Mucosa of descending colon (tissue), 3 donors: ENCODE data around the gene CRIP1. TPM values are rescaled to one million over a fixed set of nuclear protein-coding genes. Genes with fewer than 3 reads are reported as not detected.

Experiments
- ATAC-seq: fragments of 200-7000 bp; cut with Tn5 transposase; one replicate; pipeline ENCODE4 v1.9.1; 2020; ENCODE audit warnings: mild to moderate bottlenecking, moderate library complexity
- DNase-seq, 3 donors: peaks; one replicate each; pipeline ENCODE4 v3.0.0-alpha.2; 2020
- H3K36me3 ChIP-seq: fragments of 200-600 bp; one replicate; pipeline ENCODE4 v1.8.0; 2021; ENCODE audit warnings: low read depth, mild to moderate bottlenecking
- H3K4me1 ChIP-seq: fragments of 200-600 bp; one replicate; pipeline ENCODE4 v1.8.0; 2021; ENCODE audit warnings: low read depth, mild to moderate bottlenecking
- H3K4me3 ChIP-seq: fragments of 200-600 bp; one replicate; pipeline ENCODE4 v1.8.0; 2021; ENCODE audit warnings: mild to moderate bottlenecking
- H3K9me3 ChIP-seq: fragments of 200-600 bp; one replicate; pipeline ENCODE4 v1.8.0; 2021; ENCODE audit warnings: mild to moderate bottlenecking
- CTCF ChIP-seq: fragments of 200-600 bp; IDR thresholded peaks from one replicate; pipeline ENCODE4 v1.8.0; 2022; ENCODE audit warnings: antibody characterized with exemption, mild to moderate bottlenecking
- intact Hi-C, 2 donors: fragments of 100-400 bp; cut with DNase I in 1 of 2; cut with micrococcal nuclease in 1 of 2; formaldehyde crosslinking; loops; one replicate each; pipeline versions ENCODE4 v1.11.0 to v1.11.1; 2022; cut with DNase I, micrococcal nuclease
- total RNA-seq, 3 donors: library from RNA; stranded (reverse); fragmentation: NEBNext Ultra II Directional in 2 of 3; extraction: Animal tissue kit (Norgen Biotek cat#: 25700) in 2 of 3; gene quantifications; one replicate each; pipeline versions ENCODE4 v1.2.1 to v1.2.4, GENCODE V29; 2021 to 2023
- donor health status: DM: no; HTN: no; CAD: no; lungs with moderate emphysema.
- donor health status: DM: no; HTN: no; CAD: no.
- donor health status: DM: no; HTN: yes; CAD: no.

CRIP1 gene
- total RNA-seq, 3 donors from 2014 or later: 41.3 to 144 (median 142) TPM

DNA sequence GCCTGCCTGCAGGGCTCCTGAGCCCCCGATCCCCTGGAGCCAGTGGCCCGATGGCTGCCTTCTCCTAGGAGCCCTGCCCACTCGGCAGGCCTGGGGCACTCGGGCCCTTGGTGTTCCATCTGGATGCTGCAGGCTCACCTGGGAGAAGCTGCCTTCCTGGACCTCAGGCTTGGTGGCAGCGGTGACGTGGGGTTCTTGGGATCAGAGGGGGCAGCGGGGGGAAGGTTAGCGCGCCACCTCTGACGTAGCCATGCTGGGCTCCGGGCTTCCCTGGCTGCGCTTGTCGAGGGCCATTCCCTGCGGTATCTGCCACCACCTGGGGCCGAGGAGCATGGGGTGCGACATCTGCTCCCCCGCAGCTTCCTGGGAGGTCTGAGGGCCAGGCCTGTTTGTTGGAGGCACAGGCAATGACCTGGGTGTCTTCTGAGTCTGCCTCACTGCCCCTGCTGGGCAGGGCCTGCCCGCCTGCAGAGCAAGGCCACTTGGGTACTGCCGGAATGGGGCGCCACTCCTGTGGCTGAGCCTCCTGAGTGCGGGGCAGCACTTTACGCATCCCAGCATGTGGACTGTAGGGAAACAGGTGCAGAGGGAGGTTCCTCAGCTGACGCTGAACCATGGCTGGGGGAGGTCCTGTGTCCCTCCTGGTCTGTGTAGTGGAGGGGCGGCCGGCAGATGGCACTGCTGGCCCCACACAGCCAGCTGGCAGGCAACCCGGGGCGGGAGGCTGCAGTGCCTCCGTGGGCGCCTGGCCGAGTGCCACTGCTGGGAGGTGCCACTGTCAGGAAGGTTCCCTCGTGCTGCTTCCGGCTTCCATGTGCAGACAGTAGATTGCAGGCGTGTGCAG, 46.8 kb upstream of the CRIP1 start:
- DNase-seq (peak in 1 of 3 donors; percentile 39), ATAC-seq (no peak)
- H3K4me1 ChIP-seq: no peaks in the 10 kb centered on the region
- no peak overlapping the region for H3K4me3 ChIP-seq
- intact Hi-C loops: loop anchor here in 1 of 2 donors (10.0 kb wide), 1 partner anchor 85 kb away; the partner anchor contains the start of gene TMEM121
- H3K9me3 ChIP-seq: no peaks in the 10 kb centered on the region
- no peak for TF ChIP-seq CTCF
- H3K36me3 ChIP-seq: no peaks in the 10 kb centered on the region

GRCh38 chr14:105440554-105440900, 46.2 kb upstream of the CRIP1 start:
- DNase-seq (peak in 1 of 3 donors; percentile 36), ATAC-seq (no peak)
- no peaks in the 10 kb centered on the region for H3K4me1 ChIP-seq
- TF ChIP-seq CTCF: no peak
- H3K36me3 ChIP-seq: no peaks in the 10 kb centered on the region
- intact Hi-C loops: loop anchor here in 1 of 2 donors (10.0 kb wide), 1 partner anchor 84 kb away; the partner anchor contains the start of gene TMEM121
- no peak overlapping the region for H3K4me3 ChIP-seq
- no peaks in the 10 kb centered on the region for H3K9me3 ChIP-seq

DNA sequence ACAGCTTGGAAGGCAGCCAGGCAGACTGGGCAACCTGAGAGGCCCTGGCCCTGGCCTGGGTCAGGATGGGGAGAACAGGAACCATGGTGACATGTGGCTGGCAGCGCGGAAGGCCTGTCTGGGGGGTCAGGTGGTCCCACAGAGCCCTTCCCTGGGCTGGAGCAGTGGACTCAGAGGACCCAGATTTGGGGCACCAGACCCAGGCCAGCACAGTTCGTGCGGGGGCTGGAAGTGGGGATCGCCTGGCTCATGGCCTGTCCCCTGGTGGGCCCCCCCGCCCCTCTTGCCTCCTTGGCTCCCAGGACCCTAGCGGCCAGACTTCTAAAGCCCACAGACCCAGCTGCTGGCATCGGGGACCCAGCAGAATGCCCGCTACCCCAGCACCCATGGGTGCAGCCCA, 45.7 kb upstream of the CRIP1 start:
- DNase-seq: peak in 1 of 3 donors; percentile 34
- Histone ChIP-seq H3K4me1 (no peaks in the 10 kb centered on the region), H3K9me3 (no peaks in the 10 kb centered on the region), H3K36me3 (no peaks in the 10 kb centered on the region), H3K4me3 (no peak overlapping the region)
- TF ChIP-seq CTCF: no peak
- no peak for ATAC-seq
- intact Hi-C loops: loop anchor here in 1 of 2 donors (10.0 kb wide), 1 partner anchor 84 kb away; the partner anchor contains the start of gene TMEM121

GRCh38 chr14:105442125-105442524, 44.6 kb upstream of the CRIP1 start:
- Histone ChIP-seq H3K9me3 (no peaks in the 10 kb centered on the region), H3K4me1 (no peaks in the 10 kb centered on the region), H3K4me3 (no peak overlapping the region), H3K36me3 (no peaks in the 10 kb centered on the region)
- DNase-seq (no peak), ATAC-seq (no peak)
- intact Hi-C loops: loop anchor here in 1 of 2 donors (10.0 kb wide), 1 partner anchor 83 kb away; the partner anchor contains the start of gene TMEM121
- no peak for TF ChIP-seq CTCF

DNA sequence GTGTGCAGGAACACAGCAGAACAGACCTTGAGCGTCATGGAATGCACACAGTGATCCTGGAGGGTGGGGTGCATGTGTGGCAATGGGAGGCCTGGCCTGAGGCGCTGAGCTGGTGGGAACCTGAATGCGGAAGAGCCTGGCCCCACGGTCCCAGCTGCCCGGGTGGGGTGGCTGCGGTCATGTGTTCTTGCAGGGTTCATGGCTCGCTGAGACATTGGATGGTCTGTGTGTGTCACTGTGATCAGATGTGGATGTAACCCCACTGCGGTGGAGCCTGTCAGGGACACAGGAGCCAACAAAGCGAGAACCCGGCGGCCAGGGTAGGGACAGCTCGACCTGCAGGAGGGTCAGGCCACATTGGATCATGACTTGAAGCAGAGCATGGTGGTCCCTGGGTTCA, 43.9 kb upstream of the CRIP1 start:
- no peak for DNase-seq
- H3K4me1 ChIP-seq: no peaks in the 10 kb centered on the region
- intact Hi-C loops: loop anchor here in 1 of 2 donors (10.0 kb wide), 1 partner anchor 82 kb away; the partner anchor contains the start of gene TMEM121
- no peak for ATAC-seq
- no peaks in the 10 kb centered on the region for H3K9me3 ChIP-seq
- H3K36me3 ChIP-seq: no peaks in the 10 kb centered on the region
- H3K4me3 ChIP-seq: no peak overlapping the region
- TF ChIP-seq CTCF: no peak
